NCI-H1417 treated with DMSO at 0.1 percent for 48 hours (cell line): ENCODE results near the gene CSPG4.
"Not testable (repeated sequence)": the region's sequence is repeated elsewhere in the genome, so short reads cannot be mapped to it uniquely, and the experiment has no call there.

Experiments
- DNase-seq: peaks from one replicate; lab custom pipeline; 2025; lab: John Stamatoyannopoulos, UW

The CSPG4 gene

GRCh38 chr15:75704618-75705017 lies 8.0 kb downstream of the CSPG4 start:
- DNase-seq: no peak

- DNase-seq: no peak
Observed at GRCh38 chr15:75704263-75704615, 8.4 kb downstream of the CSPG4 start.

DNA sequence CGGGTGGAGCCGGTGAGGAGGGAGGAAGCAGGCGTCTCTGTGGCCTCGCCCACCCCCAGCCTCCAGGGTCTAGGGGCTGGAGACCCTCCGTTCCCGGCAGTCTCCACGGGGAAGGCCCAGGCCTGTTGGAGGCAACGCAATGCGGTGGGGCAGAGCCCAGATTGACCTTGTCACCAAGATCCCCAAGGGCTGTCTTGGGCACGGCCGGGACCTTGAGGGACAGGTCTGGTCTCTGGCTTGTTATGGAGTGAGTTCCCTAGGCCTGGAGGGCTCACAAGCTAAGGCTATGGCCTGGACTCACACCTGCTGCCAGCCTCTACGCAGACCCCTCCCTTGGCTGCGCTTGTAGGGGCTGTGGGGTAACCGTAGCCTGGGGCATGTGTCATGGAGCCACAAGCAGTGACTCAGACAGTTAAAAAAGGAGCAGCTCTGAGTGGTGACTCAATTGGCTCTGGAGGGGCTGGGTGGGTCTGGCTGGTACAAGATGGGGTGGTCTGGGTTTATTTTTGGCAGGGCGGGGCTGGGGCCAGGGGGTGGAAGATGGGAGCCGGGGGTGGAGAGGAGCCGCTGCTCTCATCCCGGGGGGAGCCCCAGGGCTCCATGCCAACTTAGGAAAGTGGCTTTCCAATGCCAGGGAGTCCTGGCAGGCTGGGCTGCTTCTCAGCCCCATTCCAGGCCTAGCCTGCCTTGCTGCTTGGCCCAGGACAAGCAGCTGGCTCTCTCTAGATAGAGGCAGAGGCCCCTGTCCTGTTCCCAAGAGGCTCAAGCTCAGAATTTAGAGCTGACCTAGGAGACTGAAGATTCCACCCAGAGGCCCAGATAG lies 9.0 kb downstream of the CSPG4 start:
- not testable (repeated sequence) for DNase-seq

DNA sequence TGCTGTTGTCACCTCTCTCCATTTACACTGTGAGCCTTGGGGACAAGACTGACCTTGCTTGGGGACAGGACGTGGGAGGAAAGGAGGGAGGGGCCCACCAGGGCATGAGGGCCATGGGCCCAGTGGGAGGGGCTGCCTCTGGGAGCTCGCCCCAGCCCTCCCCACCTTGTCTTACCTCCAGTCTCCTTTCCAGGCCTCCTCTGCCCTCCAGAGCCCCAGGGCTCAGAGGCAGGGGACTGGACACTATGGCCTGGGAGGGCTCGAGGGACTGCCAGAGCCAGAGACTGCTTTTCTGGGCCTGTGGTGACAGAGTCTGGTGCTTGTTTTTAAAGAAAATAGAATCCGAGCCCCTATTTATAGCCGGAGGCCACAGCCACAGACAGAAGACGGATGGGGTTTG lies 10.2 kb downstream of the CSPG4 start:
- no peak for DNase-seq

GRCh38 chr15:75701071-75702003 lies 11.3 kb downstream of the CSPG4 start:
- not testable (repeated sequence) for DNase-seq

- not testable (repeated sequence) for DNase-seq
Observed at GRCh38 chr15:75699961-75700874, 12.4 kb downstream of the CSPG4 start.

DNA sequence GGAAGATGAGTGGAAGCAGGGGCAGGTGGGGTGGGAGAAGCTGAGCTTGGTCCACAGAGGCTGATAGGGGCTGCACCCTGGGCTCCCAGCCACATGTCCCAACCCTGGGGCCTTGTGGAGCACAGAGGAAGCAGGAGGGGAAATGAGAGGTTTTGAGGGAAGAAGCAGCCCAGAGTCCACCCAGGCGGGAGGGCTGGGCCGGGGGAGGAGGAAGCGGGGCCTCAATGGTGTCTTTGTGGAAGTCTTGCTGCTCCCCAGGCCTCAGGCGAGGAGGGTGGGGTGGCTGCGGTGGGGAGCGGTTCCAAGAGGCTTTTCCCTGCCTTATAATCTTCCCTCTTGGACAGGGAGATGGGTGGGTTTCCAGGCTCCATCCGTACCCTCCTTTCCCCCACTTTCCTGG lies 13.1 kb downstream of the CSPG4 start:
- not testable (repeated sequence) for DNase-seq

DNA sequence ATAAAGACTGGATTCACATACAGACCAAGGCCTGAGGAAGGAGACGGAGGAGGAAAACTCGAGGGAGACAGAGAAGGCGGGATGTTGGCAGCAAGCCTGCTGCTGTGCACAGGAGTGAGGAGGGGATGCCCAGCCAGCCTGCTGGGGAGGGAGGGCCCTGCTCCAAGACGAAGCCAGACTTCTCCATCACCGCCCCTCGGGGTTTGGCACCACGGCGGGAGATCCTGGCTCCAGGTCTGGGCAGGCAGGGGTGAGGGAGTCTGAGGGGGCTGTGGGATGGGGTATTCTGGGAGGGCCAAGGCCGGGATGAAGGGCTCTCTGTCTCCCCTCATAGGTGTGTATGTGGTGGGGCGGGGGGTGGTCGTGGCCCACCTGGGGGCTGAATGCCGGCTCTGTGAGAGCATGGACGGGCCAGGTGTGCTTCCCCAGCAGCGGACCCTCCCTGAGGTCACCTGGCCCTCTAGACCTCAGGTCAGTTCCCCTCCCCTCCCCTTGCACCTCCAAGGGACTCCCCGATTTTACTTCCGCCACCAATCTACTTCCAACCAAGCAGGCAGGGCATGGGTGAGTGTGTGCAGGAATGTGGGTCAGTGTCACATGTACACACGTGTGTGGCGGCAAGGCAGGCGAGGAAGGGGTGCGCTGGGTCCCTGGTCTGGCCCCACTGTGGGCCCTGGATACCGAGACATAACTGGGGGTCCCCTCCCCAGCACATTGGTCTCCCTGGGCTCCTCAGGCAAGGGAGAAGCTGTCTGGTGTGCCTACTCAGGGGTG lies 14.5 kb downstream of the CSPG4 start:
- not testable (repeated sequence) for DNase-seq

DNA sequence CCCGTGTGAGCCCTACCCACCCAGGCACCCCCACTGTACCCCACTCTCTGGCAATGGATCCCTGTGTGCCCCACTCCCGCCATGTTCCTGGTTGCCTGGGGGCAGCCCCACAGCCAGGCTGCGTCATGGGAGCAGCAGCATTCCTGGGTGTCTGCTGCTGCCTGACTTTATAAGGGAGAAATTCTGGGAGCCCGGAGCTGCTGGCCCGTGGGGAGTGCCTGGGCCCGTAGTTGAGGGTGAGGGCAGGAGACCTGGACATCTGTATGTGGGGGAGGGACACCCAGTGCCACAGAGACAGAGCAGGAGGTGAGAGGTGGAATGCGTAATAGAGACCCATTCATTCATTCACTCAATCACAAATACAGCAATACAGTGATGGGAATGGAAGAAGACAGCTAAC lies 15.1 kb downstream of the CSPG4 start:
- DNase-seq: no peak

- DNase-seq: no peak
Observed at GRCh38 chr15:75696854-75697259, 15.8 kb downstream of the CSPG4 start.

GRCh38 chr15:75696311-75696720 lies 16.3 kb downstream of the CSPG4 start:
- DNase-seq: no peak

- no peak for DNase-seq
Observed at GRCh38 chr15:75695634-75696310, 16.9 kb downstream of the CSPG4 start.

- no peak for DNase-seq
Observed at GRCh38 chr15:75695220-75695619, 17.4 kb downstream of the CSPG4 start.

- DNase-seq: no peak
Observed at GRCh38 chr15:75694241-75695182, 18.1 kb downstream of the CSPG4 start.

GRCh38 chr15:75693501-75694240 lies 19.0 kb downstream of the CSPG4 start:
- no peak for DNase-seq

DNA sequence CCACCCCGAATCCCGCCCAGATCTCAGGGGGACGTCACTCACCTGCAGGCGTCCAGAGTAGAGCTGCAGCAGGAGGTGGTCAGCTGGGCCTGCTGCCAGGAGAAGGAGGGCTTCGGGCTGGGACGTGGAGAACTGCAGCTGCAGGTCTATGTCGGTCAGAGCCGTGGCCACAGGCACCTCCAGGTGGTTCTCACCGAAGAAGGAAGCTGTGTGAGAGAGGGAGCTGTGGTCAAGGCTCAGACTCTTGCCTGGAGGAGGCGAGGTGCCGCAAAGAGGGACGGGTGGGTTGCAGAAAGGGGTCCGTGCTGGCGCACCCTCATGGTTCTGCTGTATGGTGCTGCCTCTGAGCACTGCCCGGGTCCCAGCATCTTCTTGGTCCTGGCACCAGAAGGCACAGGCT lies 19.6 kb downstream of the CSPG4 start:
- DNase-seq: not testable (repeated sequence)

DNA sequence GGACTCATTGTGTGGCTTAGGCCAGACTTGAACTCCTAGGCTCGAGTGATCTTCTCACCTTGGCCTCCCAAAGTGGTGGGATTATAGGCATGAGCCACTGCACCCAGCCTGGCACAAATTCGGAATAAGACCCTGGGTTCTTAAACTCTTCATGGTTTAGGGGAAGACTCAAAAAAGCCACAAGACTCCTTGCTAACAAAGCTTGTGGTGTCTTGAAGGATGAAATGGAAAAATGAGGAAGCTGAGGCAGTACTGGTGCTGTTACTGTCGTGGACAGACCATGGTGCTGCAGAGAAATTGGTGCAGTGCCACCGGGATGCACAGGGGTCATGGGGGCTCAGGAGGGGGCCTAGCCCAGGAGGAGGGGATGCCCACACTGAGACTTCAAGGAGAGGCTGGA lies 20.3 kb downstream of the CSPG4 start:
- not testable (repeated sequence) for DNase-seq

DNA sequence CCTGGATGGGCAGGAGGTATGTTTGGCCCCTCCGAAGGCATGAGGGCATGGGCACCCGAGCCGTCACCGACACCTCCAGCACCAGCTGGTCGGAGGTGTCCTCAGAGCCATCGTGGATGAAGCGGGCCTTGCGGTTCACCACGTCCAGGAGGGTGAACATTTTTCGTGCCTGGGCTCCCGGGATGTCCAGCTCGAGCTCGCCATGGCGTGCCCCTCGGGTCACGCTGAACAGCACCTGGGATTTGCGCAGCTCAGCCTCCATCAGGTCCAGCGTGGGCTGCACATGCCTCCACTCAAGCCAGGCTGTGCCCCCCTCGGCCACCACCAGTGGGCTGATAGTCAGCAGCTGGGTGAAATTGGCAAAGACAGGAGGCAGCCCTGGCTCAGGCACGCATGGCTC lies 23.2 kb downstream of the CSPG4 start:
- not testable (repeated sequence) for DNase-seq

DNA sequence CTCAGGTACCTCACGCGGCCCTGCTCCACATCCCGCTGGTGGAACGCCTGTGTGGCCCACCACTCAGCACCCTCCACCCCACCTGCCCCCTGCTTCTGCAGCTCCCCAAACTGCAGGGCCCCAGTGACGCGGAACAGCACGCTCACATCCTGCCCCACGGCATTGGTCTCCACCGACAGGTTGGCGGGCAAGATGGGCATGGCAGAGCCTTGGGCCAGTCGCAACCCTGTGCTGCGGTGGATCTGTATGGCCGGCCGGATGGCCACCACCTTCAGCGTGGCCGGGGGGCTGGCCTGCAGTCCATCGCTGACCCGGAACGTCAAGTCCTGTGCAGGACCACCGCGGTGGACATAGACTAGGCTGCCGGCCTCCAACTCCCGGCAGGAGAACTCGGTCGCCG lies 23.8 kb downstream of the CSPG4 start:
- DNase-seq: no peak
